RWPE2 (cell line): ENCODE results near the gene KLF5.
"Not testable (repeated sequence)": the region's sequence is repeated elsewhere in the genome, so short reads cannot be mapped to it uniquely, and the experiment has no call there.

Experiments
- ATAC-seq: fragments of 200-7000 bp; cut with Tn5 transposase; 3 replicates; pipeline ENCODE4 v1.9.1; 2021; ENCODE audit warnings: low read depth
- DNase-seq: peaks from one replicate; pipeline ENCODE4 v3.0.0-alpha.2; 2020; ENCODE audit warnings: low spot score
- H3K27ac ChIP-seq: fragments of 450-650 bp; 2 replicates; pipeline ENCODE4 v1.5.1; 2017; ENCODE audit warnings: mild to moderate bottlenecking; ENCODE audit not compliant: poor library complexity, severe bottlenecking
- H3K27me3 ChIP-seq: fragments of 250-450 bp; sonication (Bioruptor Pico); 2 replicates; pipeline ENCODE4 v1.5.1; 2021; ENCODE audit warnings: mild to moderate bottlenecking, moderate library complexity; ENCODE audit not compliant: insufficient read depth, poor library complexity, severe bottlenecking
- H3K36me3 ChIP-seq: fragments of 250-450 bp; sonication (Bioruptor Pico); 2 replicates; pipeline ENCODE4 v1.5.1; 2020; ENCODE audit warnings: low read depth, mild to moderate bottlenecking, moderate library complexity
- H3K4me1 ChIP-seq: fragments of 250-450 bp; sonication (Bioruptor Pico); 2 replicates; pipeline ENCODE4 v1.5.1; 2021; ENCODE audit warnings: mild to moderate bottlenecking, moderate library complexity; ENCODE audit not compliant: insufficient read depth, poor library complexity, severe bottlenecking
- H3K4me3 ChIP-seq: fragments of 250-450 bp; sonication (Bioruptor Pico); 2 replicates; pipeline ENCODE4 v1.5.1; 2021; ENCODE audit warnings: mild to moderate bottlenecking, moderate library complexity; ENCODE audit not compliant: severe bottlenecking
- H3K9me3 ChIP-seq: fragments of 250-450 bp; sonication (Bioruptor Pico); 2 replicates; pipeline ENCODE4 v1.5.1; 2021; ENCODE audit warnings: mild to moderate bottlenecking, moderate library complexity; ENCODE audit not compliant: severe bottlenecking
- CTCF ChIP-seq: fragments of 450-650 bp; IDR thresholded peaks from one replicate; pipeline ENCODE4 v1.5.1; 2017; ENCODE audit warnings: mild to moderate bottlenecking, moderate library complexity; ENCODE audit not compliant: poor library complexity, severe bottlenecking

The KLF5 gene

DNA sequence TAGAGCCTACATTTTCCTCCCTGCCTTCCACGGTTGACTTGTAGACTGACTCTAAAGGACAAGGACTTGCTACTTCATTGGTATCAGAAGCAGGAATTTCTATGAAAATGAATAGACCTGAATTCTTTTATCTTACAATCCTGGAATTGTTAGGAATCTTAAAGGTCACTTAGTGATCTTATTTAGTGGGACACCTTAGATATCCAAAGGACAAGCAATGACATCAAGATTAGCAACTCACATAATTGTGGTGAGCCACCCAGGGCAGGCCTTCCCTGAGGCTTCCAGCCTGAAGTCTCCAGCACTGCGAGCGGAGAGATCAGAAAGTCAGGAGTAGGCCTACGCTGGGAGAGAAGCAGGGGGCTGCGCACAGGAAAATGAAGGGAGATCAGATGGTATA, 37.8 kb downstream of the KLF5 start:
- no peaks in the 10 kb centered on the region for H3K9me3 ChIP-seq
- no peak for DNase-seq
- no peak for ATAC-seq
- no peaks in the 10 kb centered on the region for H3K27me3 ChIP-seq
- H3K4me1 ChIP-seq = peaks cover 10% of the 10 kb centered on the region
- no peak overlapping the region for H3K4me3 ChIP-seq
- TF ChIP-seq CTCF = no peak
- H3K27ac ChIP-seq = peak overlapping the region; percentile 65
- no peaks in the 10 kb centered on the region for H3K36me3 ChIP-seq

DNA sequence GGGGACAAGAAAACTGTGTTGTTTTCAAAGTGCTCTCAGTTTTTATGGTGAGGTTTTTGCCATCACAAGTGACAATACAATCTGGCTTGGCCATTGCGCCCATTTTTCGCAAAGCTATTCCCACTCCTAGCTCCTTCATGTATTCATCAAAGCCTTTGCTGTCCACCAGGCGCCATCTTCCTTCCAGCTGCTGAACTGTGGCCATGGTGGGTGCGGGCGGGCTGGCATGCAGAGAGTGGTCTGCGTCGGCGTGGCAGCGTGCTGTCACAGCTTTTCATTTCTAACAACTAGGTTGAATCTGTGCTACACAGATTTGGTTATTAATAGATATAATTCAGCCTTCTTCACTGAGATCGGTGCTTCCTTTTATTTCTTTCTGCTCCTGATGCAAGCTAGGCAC, 42.0 kb downstream of the KLF5 start:
- not testable (repeated sequence) for H3K36me3 ChIP-seq, H3K4me3 ChIP-seq, H3K27ac ChIP-seq, H3K4me1 ChIP-seq, DNase-seq, H3K9me3 ChIP-seq, H3K27me3 ChIP-seq, ATAC-seq

DNA sequence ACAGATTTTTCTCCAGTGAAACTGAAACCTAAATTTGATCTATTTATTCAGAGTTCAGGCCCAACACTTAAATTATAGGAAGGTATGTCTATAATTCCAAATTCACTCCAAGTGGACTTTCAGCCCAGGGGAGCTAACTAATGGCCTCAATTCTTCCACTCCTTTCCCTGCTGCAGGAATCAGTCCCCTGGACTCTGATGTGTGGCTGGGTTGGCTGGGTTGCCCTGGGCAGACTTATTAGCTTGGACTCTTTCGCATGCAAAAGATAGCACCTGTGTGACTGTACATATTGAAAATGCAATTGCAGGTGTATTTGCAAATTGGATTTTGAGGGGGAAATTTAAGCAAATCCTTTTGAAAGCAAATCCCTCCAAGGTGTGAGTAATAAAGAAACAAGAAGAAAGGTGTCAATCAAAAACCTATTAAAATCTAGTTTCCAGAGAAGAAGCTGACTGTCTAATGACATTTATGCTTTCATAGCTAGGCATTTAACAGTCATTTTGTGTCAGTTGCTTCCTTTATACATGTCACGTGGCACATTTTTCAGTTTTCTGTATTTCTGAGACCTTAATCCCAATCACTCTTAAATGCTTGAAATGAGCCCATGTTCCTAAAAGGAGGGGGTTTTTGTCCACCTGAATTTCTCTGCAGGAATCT, 42.7 kb downstream of the KLF5 start:
- Histone ChIP-seq H3K27me3 (no peaks in the 10 kb centered on the region), H3K4me3 (no peak overlapping the region), H3K4me1 (peaks cover 2% of the 10 kb centered on the region), H3K9me3 (no peaks in the 10 kb centered on the region), H3K36me3 (no peaks in the 10 kb centered on the region), H3K27ac (no peak overlapping the region)
- TF ChIP-seq CTCF = no peak
- no peak for ATAC-seq
- no peak for DNase-seq

- H3K27ac ChIP-seq = no peak overlapping the region
- no peak for DNase-seq
- H3K4me3 ChIP-seq = no peak overlapping the region
- ATAC-seq = no peak
- H3K27me3 ChIP-seq = no peaks in the 10 kb centered on the region
- no peaks in the 10 kb centered on the region for H3K36me3 ChIP-seq
- H3K9me3 ChIP-seq = no peaks in the 10 kb centered on the region
- H3K4me1 ChIP-seq = no peaks in the 10 kb centered on the region
- no peak for TF ChIP-seq CTCF
Observed at GRCh38 chr13:73103238-73103637, 44.4 kb downstream of the KLF5 start.

- no peak for TF ChIP-seq CTCF
- ATAC-seq = no peak
- Histone ChIP-seq H3K27ac (no peak overlapping the region), H3K4me3 (no peak overlapping the region), H3K4me1 (no peaks in the 10 kb centered on the region), H3K27me3 (no peaks in the 10 kb centered on the region), H3K9me3 (no peaks in the 10 kb centered on the region), H3K36me3 (no peaks in the 10 kb centered on the region)
- no peak for DNase-seq
Observed at GRCh38 chr13:73106513-73107178, 47.8 kb downstream of the KLF5 start.
